ENCODE data around the gene DDX43.
"Not testable (repeated sequence)": the region's sequence is repeated elsewhere in the genome, so short reads cannot be mapped to it uniquely, and the experiment has no call there.

DDX43 gene

GRCh38 chr6:73388800-73389512 is 5.7 kb upstream of the DDX43 start:
- no peaks in the 10 kb centered on the region for H3K36me3 ChIP-seq (ENCODE audit: control insufficient read depth in 2 of 2, insufficient read depth in 2 of 2, low read length in 2 of 2)
- H3K9ac ChIP-seq (ENCODE audit: low read length in 2 of 2), result peak overlapping the region in 1 of 2 donors; percentile 62
- no peaks in the 10 kb centered on the region for H3K9me3 ChIP-seq (ENCODE audit: control insufficient read depth in 2 of 2, low read length in 2 of 2)
- peak overlapping the region; percentile 45 to 74 for H3K4me3 ChIP-seq (ENCODE audit: low read length in 2 of 2)
- no peaks in the 10 kb centered on the region for H3K27me3 ChIP-seq (ENCODE audit: control insufficient read depth in 1 of 2, insufficient read depth in 2 of 2, low read length in 2 of 2)
- H3K27ac ChIP-seq (ENCODE audit: low read length), result no peak overlapping the region
- peaks cover 7% of the 10 kb centered on the region for H3K4me1 ChIP-seq (ENCODE audit: control insufficient read depth, insufficient read depth, low read length)

GRCh38 chr6:73389854-73390253 is 4.8 kb upstream of the DDX43 start:
- peaks cover 7% of the 10 kb centered on the region for H3K4me1 ChIP-seq (ENCODE audit: control insufficient read depth, insufficient read depth, low read length)
- no peak overlapping the region for H3K9ac ChIP-seq (ENCODE audit: low read length in 2 of 2)
- no peak overlapping the region for H3K27ac ChIP-seq (ENCODE audit: low read length)
- H3K36me3 ChIP-seq (ENCODE audit: control insufficient read depth in 2 of 2, insufficient read depth in 2 of 2, low read length in 2 of 2), result no peaks in the 10 kb centered on the region
- no peak overlapping the region for H3K4me3 ChIP-seq (ENCODE audit: low read length in 2 of 2)
- no peaks in the 10 kb centered on the region for H3K9me3 ChIP-seq (ENCODE audit: control insufficient read depth in 2 of 2, low read length in 2 of 2)
- H3K27me3 ChIP-seq (ENCODE audit: control insufficient read depth in 1 of 2, insufficient read depth in 2 of 2, low read length in 2 of 2), result no peaks in the 10 kb centered on the region

- Histone ChIP-seq H3K4me3 (ENCODE audit: low read length in 2 of 2) (no peak overlapping the region), H3K9me3 (ENCODE audit: control insufficient read depth in 2 of 2, low read length in 2 of 2) (no peaks in the 10 kb centered on the region), H3K36me3 (ENCODE audit: control insufficient read depth in 2 of 2, insufficient read depth in 2 of 2, low read length in 2 of 2) (no peaks in the 10 kb centered on the region), H3K4me1 (ENCODE audit: control insufficient read depth, insufficient read depth, low read length) (peaks cover 7% of the 10 kb centered on the region), H3K9ac (ENCODE audit: low read length in 2 of 2) (no peak overlapping the region), H3K27me3 (ENCODE audit: control insufficient read depth in 1 of 2, insufficient read depth in 2 of 2, low read length in 2 of 2) (no peaks in the 10 kb centered on the region), H3K27ac (ENCODE audit: low read length) (no peak overlapping the region)
Measured at GRCh38 chr6:73391675-73392074, 3.0 kb upstream of the DDX43 start.

GRCh38 chr6:73392188-73392587 is 2.4 kb upstream of the DDX43 start:
- not testable (repeated sequence) for H3K27me3 ChIP-seq (ENCODE audit: control insufficient read depth in 1 of 2, insufficient read depth in 2 of 2, low read length in 2 of 2); H3K4me3 ChIP-seq (ENCODE audit: low read length in 2 of 2); H3K9me3 ChIP-seq (ENCODE audit: control insufficient read depth in 2 of 2, low read length in 2 of 2); H3K4me1 ChIP-seq (ENCODE audit: control insufficient read depth, insufficient read depth, low read length); H3K9ac ChIP-seq (ENCODE audit: low read length in 2 of 2); H3K27ac ChIP-seq (ENCODE audit: low read length); H3K36me3 ChIP-seq (ENCODE audit: control insufficient read depth in 2 of 2, insufficient read depth in 2 of 2, low read length in 2 of 2)

GRCh38 chr6:73393278-73393677 is 1.4 kb upstream of the DDX43 start:
- Histone ChIP-seq H3K27me3 (ENCODE audit: control insufficient read depth in 1 of 2, insufficient read depth in 2 of 2, low read length in 2 of 2) (no peaks in the 10 kb centered on the region), H3K4me3 (ENCODE audit: low read length in 2 of 2) (no peak overlapping the region), H3K27ac (ENCODE audit: low read length) (no peak overlapping the region), H3K9ac (ENCODE audit: low read length in 2 of 2) (no peak overlapping the region), H3K9me3 (ENCODE audit: control insufficient read depth in 2 of 2, low read length in 2 of 2) (no peaks in the 10 kb centered on the region), H3K4me1 (ENCODE audit: control insufficient read depth, insufficient read depth, low read length) (peaks cover 6% of the 10 kb centered on the region), H3K36me3 (ENCODE audit: control insufficient read depth in 2 of 2, insufficient read depth in 2 of 2, low read length in 2 of 2) (no peaks in the 10 kb centered on the region)

GRCh38 chr6:73395875-73396274 is 1.2 kb downstream of the DDX43 start:
- no peak overlapping the region for H3K9ac ChIP-seq (ENCODE audit: low read length in 2 of 2)
- H3K36me3 ChIP-seq (ENCODE audit: control insufficient read depth in 2 of 2, insufficient read depth in 2 of 2, low read length in 2 of 2), result no peaks in the 10 kb centered on the region
- H3K27me3 ChIP-seq (ENCODE audit: control insufficient read depth in 1 of 2, insufficient read depth in 2 of 2, low read length in 2 of 2), result no peaks in the 10 kb centered on the region
- no peak overlapping the region for H3K27ac ChIP-seq (ENCODE audit: low read length)
- no peak overlapping the region for H3K4me3 ChIP-seq (ENCODE audit: low read length in 2 of 2)
- H3K4me1 ChIP-seq (ENCODE audit: control insufficient read depth, insufficient read depth, low read length), result no peaks in the 10 kb centered on the region
- no peaks in the 10 kb centered on the region for H3K9me3 ChIP-seq (ENCODE audit: control insufficient read depth in 2 of 2, low read length in 2 of 2)

GRCh38 chr6:73400656-73401055 is 6.0 kb downstream of the DDX43 start:
- H3K27ac ChIP-seq (ENCODE audit: low read length), result no peak overlapping the region
- H3K27me3 ChIP-seq (ENCODE audit: control insufficient read depth in 1 of 2, insufficient read depth in 2 of 2, low read length in 2 of 2), result no peaks in the 10 kb centered on the region
- H3K9ac ChIP-seq (ENCODE audit: low read length in 2 of 2), result no peak overlapping the region
- no peaks in the 10 kb centered on the region for H3K36me3 ChIP-seq (ENCODE audit: control insufficient read depth in 2 of 2, insufficient read depth in 2 of 2, low read length in 2 of 2)
- H3K9me3 ChIP-seq (ENCODE audit: control insufficient read depth in 2 of 2, low read length in 2 of 2), result no peaks in the 10 kb centered on the region
- no peak overlapping the region for H3K4me3 ChIP-seq (ENCODE audit: low read length in 2 of 2)
- no peaks in the 10 kb centered on the region for H3K4me1 ChIP-seq (ENCODE audit: control insufficient read depth, insufficient read depth, low read length)

GRCh38 chr6:73409395-73409794 is 14.8 kb downstream of the DDX43 start:
- Histone ChIP-seq H3K27me3 (ENCODE audit: control insufficient read depth in 1 of 2, insufficient read depth in 2 of 2, low read length in 2 of 2) (no peaks in the 10 kb centered on the region), H3K36me3 (ENCODE audit: control insufficient read depth in 2 of 2, insufficient read depth in 2 of 2, low read length in 2 of 2) (no peaks in the 10 kb centered on the region), H3K4me3 (ENCODE audit: low read length in 2 of 2) (no peak overlapping the region), H3K9ac (ENCODE audit: low read length in 2 of 2) (no peak overlapping the region), H3K27ac (ENCODE audit: low read length) (no peak overlapping the region), H3K4me1 (ENCODE audit: control insufficient read depth, insufficient read depth, low read length) (no peaks in the 10 kb centered on the region), H3K9me3 (ENCODE audit: control insufficient read depth in 2 of 2, low read length in 2 of 2) (no peaks in the 10 kb centered on the region)

- Histone ChIP-seq H3K4me1 (ENCODE audit: control insufficient read depth, insufficient read depth, low read length) (no peaks in the 10 kb centered on the region), H3K27ac (ENCODE audit: low read length) (no peak overlapping the region), H3K9me3 (ENCODE audit: control insufficient read depth in 2 of 2, low read length in 2 of 2) (no peaks in the 10 kb centered on the region), H3K36me3 (ENCODE audit: control insufficient read depth in 2 of 2, insufficient read depth in 2 of 2, low read length in 2 of 2) (no peaks in the 10 kb centered on the region), H3K4me3 (ENCODE audit: low read length in 2 of 2) (no peak overlapping the region), H3K9ac (ENCODE audit: low read length in 2 of 2) (no peak overlapping the region), H3K27me3 (ENCODE audit: control insufficient read depth in 1 of 2, insufficient read depth in 2 of 2, low read length in 2 of 2) (no peaks in the 10 kb centered on the region)
Measured at GRCh38 chr6:73413102-73413501, 18.5 kb downstream of the DDX43 start.

- no peak overlapping the region for H3K9ac ChIP-seq (ENCODE audit: low read length in 2 of 2)
- no peak overlapping the region for H3K4me3 ChIP-seq (ENCODE audit: low read length in 2 of 2)
- H3K4me1 ChIP-seq (ENCODE audit: control insufficient read depth, insufficient read depth, low read length), result no peaks in the 10 kb centered on the region
- no peak overlapping the region for H3K27ac ChIP-seq (ENCODE audit: low read length)
- no peaks in the 10 kb centered on the region for H3K36me3 ChIP-seq (ENCODE audit: control insufficient read depth in 2 of 2, insufficient read depth in 2 of 2, low read length in 2 of 2)
- H3K27me3 ChIP-seq (ENCODE audit: control insufficient read depth in 1 of 2, insufficient read depth in 2 of 2, low read length in 2 of 2), result no peaks in the 10 kb centered on the region
- H3K9me3 ChIP-seq (ENCODE audit: control insufficient read depth in 2 of 2, low read length in 2 of 2), result no peaks in the 10 kb centered on the region
Measured at GRCh38 chr6:73418081-73418741, 23.6 kb downstream of the DDX43 start.

GRCh38 chr6:73421534-73421933 is 26.9 kb downstream of the DDX43 start:
- H3K9me3 ChIP-seq (ENCODE audit: control insufficient read depth in 2 of 2, low read length in 2 of 2), result no peaks in the 10 kb centered on the region
- H3K9ac ChIP-seq (ENCODE audit: low read length in 2 of 2), result no peak overlapping the region
- H3K4me1 ChIP-seq (ENCODE audit: control insufficient read depth, insufficient read depth, low read length), result no peaks in the 10 kb centered on the region
- H3K27ac ChIP-seq (ENCODE audit: low read length), result no peak overlapping the region
- no peak overlapping the region for H3K4me3 ChIP-seq (ENCODE audit: low read length in 2 of 2)
- no peaks in the 10 kb centered on the region for H3K27me3 ChIP-seq (ENCODE audit: control insufficient read depth in 1 of 2, insufficient read depth in 2 of 2, low read length in 2 of 2)
- H3K36me3 ChIP-seq (ENCODE audit: control insufficient read depth in 2 of 2, insufficient read depth in 2 of 2, low read length in 2 of 2), result no peaks in the 10 kb centered on the region
